Measurements from ENCODE around the gene CCSER1. TPM values are rescaled to one million over a fixed set of nuclear protein-coding genes. Genes with fewer than 3 reads are reported as not detected.

Gene CCSER1
- total and polyA plus RNA-seq, 2 experiments from 2014 or later, result 2.9 to 3.4 TPM

- H3K9me3 Mint-ChIP-seq, result no peaks in the 10 kb centered on the region
- Histone ChIP-seq H3K27ac (ENCODE audit: low read depth) (no peak overlapping the region), H2AFZ (no peak overlapping the region), H3K9me2 (ENCODE audit: insufficient read depth) (no peaks in the 10 kb centered on the region), H3K79me2 (replicated peaks; ENCODE audit: insufficient read depth) (no peaks in the 10 kb centered on the region), H3F3A (replicated peaks; ENCODE audit: low read depth) (no peaks in the 10 kb centered on the region), H3K36me3 (ENCODE audit: insufficient read depth) (no peaks in the 10 kb centered on the region), H4K20me1 (replicated peaks; ENCODE audit: insufficient read depth) (no peaks in the 10 kb centered on the region), H3K4me1 (ENCODE audit: insufficient read depth) (peaks cover 11% of the 10 kb centered on the region; the same call in 1 of the 2 replicates), H3K27me3 (ENCODE audit: insufficient read depth) (no peaks in the 10 kb centered on the region), H3K4me2 (no peak overlapping the region), H3K4me3 (no peak overlapping the region)
- no peak overlapping the region for H3K4me3 Mint-ChIP-seq
- H3K27ac Mint-ChIP-seq, result no peak overlapping the region
- H3K27me3 Mint-ChIP-seq (ENCODE audit: insufficient read depth, low read depth, poor library complexity), result no peaks in the 10 kb centered on the region
- TF ChIP-seq JUNB (IDR thresholded peaks at IDR 0.05; ENCODE audit: unreplicated experiment), result no peak
- no peak for TF ChIP-seq POLR2AphosphoS5 (IDR thresholded peaks at IDR 0.05; ENCODE audit: low read depth)
- ATAC-seq, result no peak
- no peaks in the 10 kb centered on the region for H3K36me3 Mint-ChIP-seq (ENCODE audit: low read depth)
- H3K4me1 Mint-ChIP-seq, result peaks cover 13% of the 10 kb centered on the region
- no peak for DNase-seq (ENCODE audit: low spot score)
These were observed 42.3 kb upstream of the CCSER1 start for GRCh38 chr4:90084967-90085295.

DNA sequence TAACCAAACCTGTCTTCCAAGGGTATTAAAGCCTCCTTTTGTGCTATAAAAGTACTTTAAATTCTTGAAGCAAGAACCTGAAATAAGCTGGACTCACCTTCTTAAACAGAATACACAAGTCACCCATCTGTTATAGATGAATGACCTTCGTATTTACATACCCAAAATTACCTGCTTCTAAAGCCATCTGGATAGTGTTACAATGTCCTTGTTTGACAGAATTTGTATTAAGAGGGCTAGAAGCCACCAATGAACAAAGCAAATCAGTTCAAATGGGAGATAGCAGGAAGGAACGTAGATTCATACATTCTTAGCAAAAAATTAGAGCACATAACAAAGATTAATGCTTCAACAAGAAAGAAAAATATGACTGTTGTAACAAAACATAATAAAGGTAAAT, 33.7 kb upstream of the CCSER1 start:
- Histone ChIP-seq H3K27ac (ENCODE audit: low read depth) (no peak overlapping the region), H3F3A (replicated peaks; ENCODE audit: low read depth) (no peaks in the 10 kb centered on the region), H3K27me3 (ENCODE audit: insufficient read depth) (no peaks in the 10 kb centered on the region), H3K9me2 (ENCODE audit: insufficient read depth) (0 out of 2 replicates have a peak, but pooled peaks cover 2% of the 10 kb centered on the region), H4K20me1 (replicated peaks; ENCODE audit: insufficient read depth) (no peaks in the 10 kb centered on the region), H3K4me3 (no peak overlapping the region), H2AFZ (no peak overlapping the region), H3K79me2 (replicated peaks; ENCODE audit: insufficient read depth) (no peaks in the 10 kb centered on the region), H3K4me1 (ENCODE audit: insufficient read depth) (no peaks in the 10 kb centered on the region), H3K4me2 (no peak overlapping the region), H3K36me3 (ENCODE audit: insufficient read depth) (no peaks in the 10 kb centered on the region)
- DNase-seq (ENCODE audit: low spot score), result no peak
- Mint-ChIP-seq H3K4me1 (no peaks in the 10 kb centered on the region), H3K9me3 (no peaks in the 10 kb centered on the region), H3K4me3 (no peak overlapping the region), H3K27me3 (ENCODE audit: insufficient read depth, low read depth, poor library complexity) (no peaks in the 10 kb centered on the region), H3K27ac (no peak overlapping the region), H3K36me3 (ENCODE audit: low read depth) (no peaks in the 10 kb centered on the region)
- TF ChIP-seq EZH2 (IDR thresholded peaks at IDR 0.05; ENCODE audit: low read depth, unreplicated experiment) (no peak), NANOG (IDR thresholded peaks at IDR 0.05; ENCODE audit: borderline replicate concordance) (no peak), EZH2phosphoT487 (IDR thresholded peaks at IDR 0.05; ENCODE audit: unreplicated experiment) (no peak), POLR2AphosphoS5 (IDR thresholded peaks at IDR 0.05; ENCODE audit: low read depth) (no peak), JUNB (IDR thresholded peaks at IDR 0.05; ENCODE audit: unreplicated experiment) (no peak), REST (IDR thresholded peaks at IDR 0.05; ENCODE audit: unreplicated experiment) (no peak), ZNF114 (CRISPR knock-in tag; IDR thresholded peaks at IDR 0.05) (no peak), ZNF331 (CRISPR knock-in tag; IDR thresholded peaks at IDR 0.05; ENCODE audit: low read depth) (no peak), CREB1 (CRISPR knock-in tag; IDR thresholded peaks at IDR 0.05; ENCODE audit: low read depth) (no peak), ETS1 (IDR thresholded peaks at IDR 0.05) (no peak), STAT1 (IDR thresholded peaks at IDR 0.05; ENCODE audit: unreplicated experiment) (no peak)
- TF ChIP-seq, protein P1, sequence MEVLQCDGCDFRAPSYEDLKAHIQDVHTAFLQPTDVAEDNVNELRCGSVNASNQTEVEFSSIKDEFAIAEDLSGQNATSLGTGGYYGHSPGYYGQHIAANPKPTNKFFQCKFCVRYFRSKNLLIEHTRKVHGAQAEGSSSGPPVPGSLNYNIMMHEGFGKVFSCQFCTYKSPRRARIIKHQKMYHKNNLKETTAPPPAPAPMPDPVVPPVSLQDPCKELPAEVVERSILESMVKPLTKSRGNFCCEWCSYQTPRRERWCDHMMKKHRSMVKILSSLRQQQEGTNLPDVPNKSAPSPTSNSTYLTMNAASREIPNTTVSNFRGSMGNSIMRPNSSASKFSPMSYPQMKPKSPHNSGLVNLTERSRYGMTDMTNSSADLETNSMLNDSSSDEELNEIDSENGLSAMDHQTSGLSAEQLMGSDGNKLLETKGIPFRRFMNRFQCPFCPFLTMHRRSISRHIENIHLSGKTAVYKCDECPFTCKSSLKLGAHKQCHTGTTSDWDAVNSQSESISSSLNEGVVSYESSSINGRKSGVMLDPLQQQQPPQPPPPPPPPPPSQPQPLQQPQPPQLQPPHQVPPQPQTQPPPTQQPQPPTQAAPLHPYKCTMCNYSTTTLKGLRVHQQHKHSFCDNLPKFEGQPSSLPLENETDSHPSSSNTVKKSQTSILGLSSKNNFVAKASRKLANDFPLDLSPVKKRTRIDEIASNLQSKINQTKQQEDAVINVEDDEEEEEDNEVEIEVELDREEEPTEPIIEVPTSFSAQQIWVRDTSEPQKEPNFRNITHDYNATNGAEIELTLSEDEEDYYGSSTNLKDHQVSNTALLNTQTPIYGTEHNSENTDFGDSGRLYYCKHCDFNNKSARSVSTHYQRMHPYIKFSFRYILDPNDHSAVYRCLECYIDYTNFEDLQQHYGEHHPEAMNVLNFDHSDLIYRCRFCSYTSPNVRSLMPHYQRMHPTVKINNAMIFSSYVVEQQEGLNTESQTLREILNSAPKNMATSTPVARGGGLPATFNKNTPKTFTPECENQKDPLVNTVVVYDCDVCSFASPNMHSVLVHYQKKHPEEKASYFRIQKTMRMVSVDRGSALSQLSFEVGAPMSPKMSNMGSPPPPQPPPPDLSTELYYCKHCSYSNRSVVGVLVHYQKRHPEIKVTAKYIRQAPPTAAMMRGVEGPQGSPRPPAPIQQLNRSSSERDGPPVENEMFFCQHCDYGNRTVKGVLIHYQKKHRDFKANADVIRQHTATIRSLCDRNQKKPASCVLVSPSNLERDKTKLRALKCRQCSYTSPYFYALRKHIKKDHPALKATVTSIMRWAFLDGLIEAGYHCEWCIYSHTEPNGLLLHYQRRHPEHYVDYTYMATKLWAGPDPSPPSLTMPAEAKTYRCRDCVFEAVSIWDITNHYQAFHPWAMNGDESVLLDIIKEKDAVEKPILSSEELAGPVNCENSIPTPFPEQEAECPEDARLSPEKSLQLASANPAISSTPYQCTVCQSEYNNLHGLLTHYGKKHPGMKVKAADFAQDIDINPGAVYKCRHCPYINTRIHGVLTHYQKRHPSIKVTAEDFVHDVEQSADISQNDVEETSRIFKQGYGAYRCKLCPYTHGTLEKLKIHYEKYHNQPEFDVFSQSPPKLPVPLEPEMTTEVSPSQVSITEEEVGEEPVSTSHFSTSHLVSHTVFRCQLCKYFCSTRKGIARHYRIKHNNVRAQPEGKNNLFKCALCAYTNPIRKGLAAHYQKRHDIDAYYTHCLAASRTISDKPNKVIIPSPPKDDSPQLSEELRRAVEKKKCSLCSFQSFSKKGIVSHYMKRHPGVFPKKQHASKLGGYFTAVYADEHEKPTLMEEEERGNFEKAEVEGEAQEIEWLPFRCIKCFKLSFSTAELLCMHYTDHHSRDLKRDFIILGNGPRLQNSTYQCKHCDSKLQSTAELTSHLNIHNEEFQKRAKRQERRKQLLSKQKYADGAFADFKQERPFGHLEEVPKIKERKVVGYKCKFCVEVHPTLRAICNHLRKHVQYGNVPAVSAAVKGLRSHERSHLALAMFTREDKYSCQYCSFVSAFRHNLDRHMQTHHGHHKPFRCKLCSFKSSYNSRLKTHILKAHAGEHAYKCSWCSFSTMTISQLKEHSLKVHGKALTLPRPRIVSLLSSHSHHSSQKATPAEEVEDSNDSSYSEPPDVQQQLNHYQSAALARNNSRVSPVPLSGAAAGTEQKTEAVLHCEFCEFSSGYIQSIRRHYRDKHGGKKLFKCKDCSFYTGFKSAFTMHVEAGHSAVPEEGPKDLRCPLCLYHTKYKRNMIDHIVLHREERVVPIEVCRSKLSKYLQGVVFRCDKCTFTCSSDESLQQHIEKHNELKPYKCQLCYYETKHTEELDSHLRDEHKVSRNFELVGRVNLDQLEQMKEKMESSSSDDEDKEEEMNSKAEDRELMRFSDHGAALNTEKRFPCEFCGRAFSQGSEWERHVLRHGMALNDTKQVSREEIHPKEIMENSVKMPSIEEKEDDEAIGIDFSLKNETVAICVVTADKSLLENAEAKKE (CRISPR knock-in tag; IDR thresholded peaks at IDR 0.05), result no peak
- no peak for ATAC-seq
